GM18873 (cell line): ENCODE results near the gene TSPAN6.
A peak's percentile ranks its signal among the peaks of the same experiment; 100 is the strongest.

ENCODE experiments used
- ATAC-seq: cut with Tn5 transposase; IDR thresholded peaks from one replicate; pipeline ENCODE4 v1.9.1; 2021; ENCODE audit warnings: mild to moderate bottlenecking, moderate library complexity, moderate number of reproducible peaks; ENCODE audit not compliant: unreplicated experiment, low FRiP score

The TSPAN6 gene, protein sequence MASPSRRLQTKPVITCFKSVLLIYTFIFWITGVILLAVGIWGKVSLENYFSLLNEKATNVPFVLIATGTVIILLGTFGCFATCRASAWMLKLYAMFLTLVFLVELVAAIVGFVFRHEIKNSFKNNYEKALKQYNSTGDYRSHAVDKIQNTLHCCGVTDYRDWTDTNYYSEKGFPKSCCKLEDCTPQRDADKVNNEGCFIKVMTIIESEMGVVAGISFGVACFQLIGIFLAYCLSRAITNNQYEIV

DNA sequence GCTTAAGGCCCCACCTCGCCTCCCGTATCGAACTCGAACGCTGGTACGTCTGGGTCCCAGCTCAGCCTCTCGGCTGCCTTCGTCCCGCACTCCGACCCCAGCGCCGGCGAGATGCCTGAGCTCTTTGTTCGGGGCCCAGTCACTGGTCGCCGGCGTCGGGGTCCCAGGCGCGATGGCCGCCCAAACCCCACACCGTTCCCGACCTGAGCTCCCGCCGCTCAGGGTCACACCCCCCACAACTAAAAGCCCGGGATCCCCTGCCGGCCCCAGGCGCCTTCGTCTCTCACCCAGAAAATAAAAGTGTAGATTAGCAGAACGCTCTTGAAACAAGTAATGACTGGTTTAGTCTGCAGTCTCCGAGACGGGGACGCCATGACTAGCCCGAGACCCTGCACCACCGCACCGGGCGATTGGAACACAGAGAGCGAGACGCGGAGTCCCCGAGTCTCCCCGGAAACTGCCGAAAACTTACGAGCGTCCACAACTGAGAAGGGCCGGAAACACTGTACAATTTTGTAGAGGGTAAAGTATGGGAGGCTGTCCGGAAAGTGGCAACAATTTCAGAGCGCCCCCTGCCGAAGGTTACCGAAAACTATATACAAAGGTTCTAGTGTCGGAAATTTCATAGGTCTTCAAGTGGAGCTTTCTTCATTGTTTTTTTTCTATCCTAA, at the start of gene TSPAN6:
Gene TSPAN6, minus strand, starts transcription at position 486 of the 671 bp plus-strand sequence. Its CDS starts 112 bp downstream, at position 374.
- peak; percentile 98 for ATAC-seq

DNA sequence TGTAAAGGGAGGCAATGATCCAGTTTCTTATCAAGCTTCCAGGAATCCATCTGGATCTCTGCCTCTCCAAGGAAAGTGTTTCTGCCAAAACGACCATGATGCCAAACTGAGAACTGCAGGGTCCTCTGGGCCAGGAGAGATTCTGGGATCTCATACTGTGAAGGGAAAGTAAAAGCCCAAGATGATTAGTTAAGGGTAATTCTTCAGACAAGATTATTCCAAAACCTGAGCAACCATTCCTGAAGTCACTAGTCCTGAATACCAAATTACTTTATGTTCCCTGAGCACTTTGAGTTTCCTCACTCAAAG, 49.3 kb upstream of the TSPAN6 start:
- no peak for ATAC-seq

DNA sequence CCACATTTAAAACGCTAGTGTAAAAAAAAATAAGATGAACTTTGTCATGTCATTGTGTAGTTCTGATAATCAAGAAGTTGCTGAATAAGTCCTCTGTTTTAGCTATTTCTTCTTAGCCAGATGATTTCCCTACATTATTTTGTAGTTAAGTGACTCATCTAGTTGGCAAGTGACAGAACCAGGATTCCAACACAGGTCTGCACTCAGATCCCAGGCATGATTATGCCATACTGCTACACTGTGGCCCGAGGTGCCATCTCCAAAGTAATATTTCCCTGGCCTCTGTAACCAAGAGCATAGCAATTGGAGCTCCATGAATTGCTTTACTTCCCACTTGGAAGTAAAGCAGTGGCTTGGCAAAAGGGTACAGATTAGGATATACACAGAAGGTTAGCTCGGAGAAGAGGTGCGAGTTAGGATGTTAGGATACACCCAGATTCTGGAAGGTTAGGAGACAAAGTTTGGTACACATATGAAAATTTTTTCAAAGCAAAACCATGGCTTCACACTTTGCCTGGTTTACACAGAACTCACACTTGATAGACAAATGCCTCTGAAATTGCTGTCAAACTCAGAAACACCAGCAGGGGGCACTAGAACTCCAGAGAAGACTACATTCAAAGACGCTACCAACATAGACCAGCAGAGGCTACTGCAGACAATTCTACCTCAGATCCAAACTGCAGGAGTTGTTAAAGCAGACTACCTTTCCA, 48.8 kb upstream of the TSPAN6 start:
- no peak for ATAC-seq

DNA sequence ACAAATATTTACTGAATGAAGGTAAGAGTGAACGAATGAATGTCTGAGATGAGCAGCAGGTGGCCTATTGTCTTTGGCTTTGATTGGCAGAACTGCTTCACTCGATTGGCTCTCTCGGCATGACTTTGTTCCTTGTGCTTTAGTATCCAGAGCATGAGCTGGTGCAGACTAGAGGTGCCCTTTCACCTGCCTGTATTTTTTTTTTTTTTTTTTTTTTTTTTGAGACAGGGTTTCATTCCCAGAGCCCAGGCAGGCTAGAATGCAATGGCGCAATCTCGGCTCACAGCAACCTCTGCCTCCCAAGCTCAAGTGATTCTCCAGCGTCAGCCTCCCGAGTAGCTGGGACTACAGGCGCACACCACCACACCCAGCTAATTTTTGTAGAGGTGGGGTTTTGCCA, 46.3 kb upstream of the TSPAN6 start:
- no peak for ATAC-seq

DNA sequence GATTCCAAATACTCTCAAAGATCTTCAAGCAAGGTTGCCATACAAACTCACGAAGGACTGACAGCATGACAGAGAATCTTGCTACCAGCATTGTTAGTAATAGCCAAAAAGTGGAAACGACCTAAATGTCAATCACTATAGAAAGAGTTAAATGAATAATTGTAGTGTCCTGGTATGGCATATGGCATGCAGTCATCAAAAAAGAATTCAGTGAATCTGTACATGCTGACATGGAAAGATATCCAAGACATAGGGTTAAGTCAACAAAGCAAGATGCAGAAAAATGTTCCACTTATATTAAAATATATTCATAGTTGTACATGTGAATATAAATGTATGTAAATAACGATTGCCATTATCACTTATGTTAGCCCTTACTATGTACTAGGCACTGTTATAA, 45.0 kb upstream of the TSPAN6 start:
- no peak for ATAC-seq

DNA sequence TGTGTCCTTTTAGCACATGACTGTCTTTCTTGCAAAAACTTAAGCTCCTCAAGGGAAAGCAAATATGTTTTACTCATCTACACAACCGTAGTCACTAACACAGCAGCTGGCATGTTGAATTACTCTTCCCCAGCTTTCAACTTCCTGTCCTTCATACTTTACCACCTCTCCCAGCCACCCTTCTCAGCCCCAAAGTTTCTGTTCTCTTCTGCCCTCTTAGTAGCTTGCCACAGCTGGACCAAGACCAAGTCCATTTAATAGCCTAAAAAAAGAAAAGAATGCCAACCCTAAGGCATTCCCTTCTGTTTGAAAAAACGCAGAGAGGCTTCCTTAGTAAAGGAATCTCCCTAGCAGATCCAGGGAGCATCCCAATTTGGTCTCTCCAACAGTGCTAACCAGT, 44.1 kb upstream of the TSPAN6 start:
- ATAC-seq: no peak

DNA sequence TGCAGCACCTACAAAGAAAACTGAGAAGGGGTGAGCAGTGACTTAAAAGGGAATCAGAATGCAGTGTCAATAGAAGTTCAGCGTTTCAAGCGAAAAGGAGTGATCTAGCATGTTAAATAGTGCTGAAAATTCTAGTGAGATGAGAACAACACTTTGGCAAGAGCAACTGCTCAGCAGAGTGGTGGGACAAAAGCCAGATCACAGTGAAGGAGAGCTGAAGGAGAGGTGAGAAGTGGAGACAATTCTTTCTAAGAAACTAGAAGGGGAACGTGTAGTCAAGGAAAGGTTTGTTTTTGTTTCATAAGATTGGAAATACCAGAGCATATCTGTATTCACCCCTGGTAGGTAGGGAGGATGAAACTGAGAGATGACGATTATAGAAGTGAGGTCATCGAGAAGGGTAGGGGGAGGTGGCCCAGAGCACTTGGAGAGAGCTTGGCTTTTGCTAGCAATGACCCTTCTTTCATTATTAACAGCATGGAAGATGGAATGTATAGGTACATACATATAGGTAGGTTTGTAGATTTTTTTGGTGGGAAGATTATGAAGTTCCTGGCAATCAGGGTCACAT, 41.1 kb upstream of the TSPAN6 start:
- no peak for ATAC-seq

DNA sequence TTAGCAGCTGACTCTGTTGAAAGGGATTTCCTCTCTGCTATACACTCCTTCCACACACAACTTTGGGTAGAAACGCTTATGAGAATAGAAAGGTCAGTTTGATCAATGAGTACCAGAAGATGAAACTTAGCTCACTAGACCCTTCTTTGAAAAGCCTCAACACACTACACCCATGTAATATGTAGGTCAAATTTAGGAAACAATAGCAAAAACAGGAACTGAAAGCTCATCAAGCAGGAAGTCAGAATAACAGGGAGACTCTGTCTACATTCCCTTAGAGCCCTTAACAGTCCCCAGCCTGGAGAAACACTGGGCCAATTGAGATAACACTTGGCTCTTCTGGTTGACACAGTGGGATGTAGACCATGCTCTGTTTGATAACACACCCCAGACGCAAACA, 38.1 kb upstream of the TSPAN6 start:
- peak; percentile 63 for ATAC-seq

DNA sequence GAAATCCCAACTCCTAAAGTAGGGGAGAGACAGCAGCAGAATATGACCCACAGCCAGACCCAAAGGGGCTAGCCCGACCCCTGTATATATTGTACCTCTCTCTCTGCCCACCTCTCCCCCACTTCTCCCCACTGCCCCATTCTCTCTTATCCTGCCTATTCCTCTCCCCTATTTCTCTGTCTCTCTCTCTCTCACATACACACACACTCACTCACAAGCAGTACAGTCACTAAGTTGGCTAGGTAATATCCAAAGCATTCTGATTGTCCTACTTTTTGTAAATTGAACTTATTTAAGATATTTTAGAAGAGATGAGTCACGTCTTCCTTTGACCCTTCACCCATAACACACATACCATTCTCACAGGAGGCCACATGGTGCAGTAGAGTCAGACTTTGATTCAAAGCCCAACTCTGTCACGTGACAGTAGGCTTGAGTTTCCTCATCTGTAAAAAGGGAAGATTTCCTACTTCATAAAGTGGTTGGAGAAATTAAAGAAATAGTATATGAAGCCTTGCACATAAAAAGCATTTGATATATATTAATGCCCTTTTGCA, 36.9 kb upstream of the TSPAN6 start:
- ATAC-seq: no peak

DNA sequence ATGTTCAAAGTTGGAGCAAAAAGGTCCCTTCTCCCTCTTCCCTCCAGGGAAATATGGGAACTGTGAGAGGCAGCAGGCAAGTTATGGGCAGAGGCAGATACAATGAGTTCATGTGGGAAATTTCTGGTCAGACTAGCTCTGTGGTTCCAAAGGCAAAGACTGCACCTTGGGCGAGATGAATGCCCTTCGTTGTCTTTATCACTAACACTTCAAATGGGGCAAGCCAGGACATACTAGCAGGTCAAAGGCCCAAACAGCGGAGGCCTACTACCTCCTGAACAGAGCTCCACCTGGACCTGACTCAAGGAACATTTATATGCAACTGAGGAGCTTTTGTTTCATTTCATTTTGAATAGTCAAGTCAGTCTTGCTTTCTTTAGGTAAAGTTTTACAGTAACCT, 36.4 kb upstream of the TSPAN6 start:
- no peak for ATAC-seq

DNA sequence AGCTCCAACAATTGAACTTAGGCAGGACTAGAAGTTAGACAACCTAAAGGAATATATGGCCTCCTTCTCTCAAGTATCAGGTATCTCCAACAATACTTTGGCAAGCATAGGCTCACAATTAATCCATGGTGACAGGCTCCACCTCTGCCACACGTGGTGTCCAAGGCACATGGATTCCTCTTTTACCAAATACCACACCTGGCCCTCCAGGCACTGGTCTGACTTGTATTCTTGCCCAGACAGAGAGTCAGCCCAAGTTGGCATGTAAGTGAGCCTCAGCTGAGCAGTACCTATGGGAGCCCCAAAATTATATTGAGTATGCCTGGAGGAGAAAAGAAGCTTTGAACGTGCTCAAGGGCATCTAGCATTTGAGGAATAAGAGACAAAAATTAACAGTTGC, 27.0 kb upstream of the TSPAN6 start:
- no peak for ATAC-seq

DNA sequence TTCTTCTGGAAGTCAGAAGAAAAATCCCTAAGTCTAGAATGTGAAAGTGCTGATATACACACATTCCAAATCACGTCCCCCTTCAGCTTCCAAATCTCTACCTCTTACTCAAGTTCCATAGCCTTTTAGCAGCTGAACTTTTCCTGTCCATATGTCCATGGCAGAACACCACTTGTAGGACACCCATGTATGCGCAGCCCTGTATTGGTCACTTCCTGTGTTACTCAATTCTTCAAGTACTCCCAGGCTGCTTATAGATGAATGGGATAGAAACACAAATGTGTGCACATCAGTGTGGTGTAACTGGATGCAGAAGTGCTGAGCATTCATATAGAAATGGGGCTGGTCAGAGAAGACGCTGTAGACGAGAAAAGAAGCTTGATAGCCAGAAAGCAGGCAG, 26.2 kb upstream of the TSPAN6 start:
- ATAC-seq: no peak

DNA sequence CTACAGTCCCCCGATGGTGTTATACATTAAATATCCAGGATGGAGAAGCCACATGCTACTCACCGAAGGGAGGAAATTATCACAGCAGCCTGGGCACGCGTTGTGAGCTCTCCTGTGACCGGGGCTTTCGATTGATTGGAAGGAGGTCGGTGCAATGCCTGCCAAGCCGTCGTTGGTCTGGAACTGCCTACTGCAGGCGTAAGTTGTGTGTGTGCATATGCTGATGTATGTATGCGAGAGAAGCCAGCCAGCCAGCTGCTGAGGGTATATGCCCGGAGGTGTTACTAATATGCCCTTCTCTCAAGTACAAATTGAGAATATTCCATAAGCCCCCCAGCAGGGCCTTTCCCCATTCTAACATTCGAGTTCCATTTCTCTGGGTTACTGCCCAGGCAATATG, 25.6 kb upstream of the TSPAN6 start:
- ATAC-seq: no peak

DNA sequence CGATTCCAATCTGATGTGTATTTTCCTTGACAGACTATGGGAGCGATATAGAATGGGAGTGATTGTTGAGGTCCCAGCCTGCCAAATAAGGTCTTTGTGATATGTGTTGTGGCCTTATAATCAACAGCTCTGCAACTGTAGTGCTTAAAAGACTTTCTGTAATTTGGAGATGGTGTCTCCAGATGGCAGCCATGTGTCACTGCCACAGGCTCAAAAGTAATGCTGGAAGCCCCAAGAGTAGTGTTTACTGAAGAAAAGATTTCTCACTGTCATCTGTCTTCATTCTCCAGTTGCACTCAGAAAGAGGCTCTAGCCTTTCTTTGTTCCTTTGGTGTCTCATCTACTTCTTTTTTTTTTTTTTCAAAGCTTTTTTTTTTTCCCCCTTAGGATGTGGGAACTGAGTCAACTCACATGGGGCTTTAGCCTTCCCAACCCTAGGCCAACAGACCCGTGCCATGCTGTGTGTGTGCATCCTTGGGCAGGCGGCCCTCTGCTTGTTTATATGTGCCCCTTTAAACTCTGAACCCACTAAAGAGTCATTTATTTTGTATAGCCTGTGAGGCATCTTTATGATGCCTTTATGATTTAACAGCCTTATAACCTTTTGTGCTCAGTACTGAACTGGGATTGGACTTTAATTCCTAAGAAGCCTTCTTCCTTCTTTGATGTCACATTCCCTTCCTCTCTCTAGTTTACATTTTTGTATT, 23.0 kb upstream of the TSPAN6 start:
- ATAC-seq: no peak

DNA sequence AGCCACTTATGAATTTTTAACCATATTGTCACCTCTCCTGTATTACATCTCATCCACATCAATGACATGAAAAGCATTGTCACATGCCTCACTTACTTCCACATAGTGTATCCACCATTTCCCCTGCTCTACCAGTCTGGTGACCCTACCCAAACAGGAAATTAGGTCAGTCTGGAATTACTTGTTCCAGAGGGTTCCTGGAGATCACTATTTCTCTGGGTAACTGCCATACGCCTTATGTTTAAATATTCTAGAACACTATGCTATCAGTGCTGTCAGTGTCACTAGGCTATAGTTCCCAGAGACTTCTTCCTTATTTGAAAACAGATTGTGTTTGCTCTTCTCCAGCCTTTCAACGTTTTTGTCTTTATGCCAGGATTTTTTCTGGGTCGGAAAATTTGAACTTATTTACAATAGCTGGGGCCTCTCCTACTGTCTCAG, 22.4 kb upstream of the TSPAN6 start:
- no peak for ATAC-seq

DNA sequence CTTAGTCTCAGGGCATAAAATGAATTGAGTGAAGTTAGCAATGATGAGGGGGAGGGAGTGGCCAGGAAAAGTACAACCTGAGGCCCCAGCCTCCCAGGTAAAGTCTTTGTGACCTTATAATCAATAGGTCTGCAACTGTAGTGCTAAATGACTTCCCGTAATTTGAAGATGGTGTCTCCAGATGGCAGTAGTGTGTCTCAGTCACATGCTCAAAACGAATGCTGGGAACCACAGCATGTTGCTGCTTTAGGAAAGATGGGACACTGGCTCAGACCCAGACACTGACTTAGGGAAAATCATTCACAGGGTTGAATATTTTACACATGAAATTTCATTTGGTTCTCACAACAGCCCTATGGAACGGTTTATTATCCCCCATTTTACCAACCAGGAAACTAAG, 17.7 kb upstream of the TSPAN6 start:
- ATAC-seq: no peak

DNA sequence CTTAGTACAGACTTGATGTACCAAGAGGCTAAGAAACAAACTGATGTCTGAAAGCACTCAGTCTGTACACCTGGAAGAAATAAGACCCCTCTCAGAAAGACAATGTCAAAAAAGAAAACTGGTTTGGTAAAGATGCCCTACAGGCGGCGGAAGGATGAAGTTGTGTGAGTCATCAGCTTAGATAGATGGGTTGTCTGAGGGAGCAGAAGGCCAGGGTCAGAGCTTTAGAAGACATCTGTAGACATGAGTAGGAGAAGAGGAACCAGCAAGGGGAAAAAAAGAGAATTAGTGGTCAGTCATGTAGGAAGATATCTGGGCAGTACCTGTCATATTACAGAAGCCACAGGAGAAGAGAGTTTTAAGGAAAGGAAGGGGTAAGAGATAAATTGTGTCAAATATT, 15.7 kb upstream of the TSPAN6 start:
- ATAC-seq: no peak

DNA sequence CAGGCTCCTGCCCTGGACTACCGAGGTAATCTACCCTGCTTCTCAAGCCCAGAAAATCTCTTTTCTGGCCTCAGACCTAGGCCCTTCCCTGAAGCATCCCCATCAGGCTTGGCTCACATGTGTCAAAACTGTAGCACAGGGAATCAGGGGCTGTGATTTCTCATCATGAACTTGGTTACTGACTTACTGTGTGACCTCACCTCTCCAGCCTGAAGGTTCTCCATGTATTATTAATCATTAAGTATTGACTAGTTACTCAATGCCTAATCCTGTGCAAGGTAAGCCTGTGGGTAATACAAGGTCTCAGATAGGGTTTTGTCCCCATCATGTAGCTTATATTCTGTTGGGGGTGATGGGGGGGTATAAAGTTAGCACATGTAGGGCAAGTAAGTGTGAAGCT, 14.2 kb upstream of the TSPAN6 start:
- no peak for ATAC-seq

DNA sequence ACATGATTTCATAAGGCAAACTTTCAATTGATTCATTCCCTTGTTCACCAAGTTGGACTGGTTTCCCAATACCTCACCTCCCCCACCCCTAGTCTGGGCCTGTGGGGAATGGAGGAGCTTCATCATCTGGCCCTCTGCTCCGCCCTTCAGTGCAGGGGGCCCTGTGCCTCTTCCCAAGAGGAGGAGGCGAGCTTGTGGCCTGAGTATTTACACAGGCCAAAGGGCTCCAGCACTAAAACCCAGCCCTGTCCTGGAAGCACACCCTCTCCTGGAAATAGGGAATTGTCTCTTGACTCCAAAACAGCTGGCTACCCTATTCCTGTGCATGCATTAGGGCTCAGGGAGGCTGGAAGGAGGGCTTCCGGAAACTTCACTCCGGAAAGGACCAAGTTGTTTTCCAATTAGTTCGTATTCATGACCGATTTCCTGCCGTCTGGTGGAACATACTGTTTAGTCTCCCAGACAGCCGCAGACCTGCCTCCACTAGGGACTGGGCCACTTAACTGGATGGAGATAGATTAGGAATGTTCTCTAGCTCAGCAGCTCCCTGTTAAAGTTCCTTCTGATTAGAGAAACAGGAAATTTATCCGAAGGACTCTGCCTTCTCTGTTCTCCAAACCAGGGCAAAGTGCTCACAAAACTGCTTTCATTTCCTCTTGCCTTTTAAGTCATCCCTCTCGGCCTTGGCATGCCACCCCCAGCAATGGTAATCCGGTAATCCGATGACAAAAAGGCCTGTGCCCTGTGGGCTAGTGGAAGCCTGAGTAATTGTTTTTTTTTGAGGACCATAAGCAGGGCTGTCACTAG, 13.1 kb upstream of the TSPAN6 start:
- no peak for ATAC-seq
